Measurements from ENCODE around the gene MIDN. TPM values are rescaled to one million over a fixed set of nuclear protein-coding genes. Genes with fewer than 3 reads are reported as not detected.

The MIDN gene
- polyA plus RNA-seq, 1 donor from 2014 or later: 24.8 TPM

GRCh38 chr19:1223018-1223855, 25.1 kb upstream of the MIDN start:
- no peak overlapping the region for H2AFZ ChIP-seq (ENCODE audit: low read depth, low read length)
- no peak overlapping the region for H3K4me3 ChIP-seq (ENCODE audit: low read length)
- H4K20me1 ChIP-seq (ENCODE audit: insufficient read depth): no peaks in the 10 kb centered on the region
- no peaks in the 10 kb centered on the region for H3K9me3 ChIP-seq (ENCODE audit: low read length)
- no peak overlapping the region for H3K9ac ChIP-seq (ENCODE audit: low read length)
- H3F3A ChIP-seq (ENCODE audit: insufficient read depth, low read length, poor library complexity, severe bottlenecking): no peaks in the 10 kb centered on the region
- H3K79me2 ChIP-seq (replicated peaks; ENCODE audit: insufficient read depth, low read length): no peaks in the 10 kb centered on the region
- TF ChIP-seq POLR2AphosphoS5 (IDR thresholded peaks at IDR 0.05) (no peak), EP300 (conservative IDR thresholded peaks at IDR 0.05; ENCODE audit: poor library complexity, severe bottlenecking) (no peak), RAD21 (conservative IDR thresholded peaks at IDR 0.05) (no peak), SMC3 (conservative IDR thresholded peaks at IDR 0.05; ENCODE audit: poor library complexity) (no peak), CTCF (IDR thresholded peaks at IDR 0.05; ENCODE audit: poor library complexity, severe bottlenecking) (no peak), MXI1 (conservative IDR thresholded peaks at IDR 0.05; ENCODE audit: poor library complexity, severe bottlenecking) (no peak), EZH2 (IDR thresholded peaks at IDR 0.05; ENCODE audit: borderline replicate concordance, insufficient read depth, low read length, poor library complexity, severe bottlenecking) (no peak), TAF1 (IDR thresholded peaks at IDR 0.05; ENCODE audit: low read depth) (no peak)
- TF ChIP-seq, protein P1, sequence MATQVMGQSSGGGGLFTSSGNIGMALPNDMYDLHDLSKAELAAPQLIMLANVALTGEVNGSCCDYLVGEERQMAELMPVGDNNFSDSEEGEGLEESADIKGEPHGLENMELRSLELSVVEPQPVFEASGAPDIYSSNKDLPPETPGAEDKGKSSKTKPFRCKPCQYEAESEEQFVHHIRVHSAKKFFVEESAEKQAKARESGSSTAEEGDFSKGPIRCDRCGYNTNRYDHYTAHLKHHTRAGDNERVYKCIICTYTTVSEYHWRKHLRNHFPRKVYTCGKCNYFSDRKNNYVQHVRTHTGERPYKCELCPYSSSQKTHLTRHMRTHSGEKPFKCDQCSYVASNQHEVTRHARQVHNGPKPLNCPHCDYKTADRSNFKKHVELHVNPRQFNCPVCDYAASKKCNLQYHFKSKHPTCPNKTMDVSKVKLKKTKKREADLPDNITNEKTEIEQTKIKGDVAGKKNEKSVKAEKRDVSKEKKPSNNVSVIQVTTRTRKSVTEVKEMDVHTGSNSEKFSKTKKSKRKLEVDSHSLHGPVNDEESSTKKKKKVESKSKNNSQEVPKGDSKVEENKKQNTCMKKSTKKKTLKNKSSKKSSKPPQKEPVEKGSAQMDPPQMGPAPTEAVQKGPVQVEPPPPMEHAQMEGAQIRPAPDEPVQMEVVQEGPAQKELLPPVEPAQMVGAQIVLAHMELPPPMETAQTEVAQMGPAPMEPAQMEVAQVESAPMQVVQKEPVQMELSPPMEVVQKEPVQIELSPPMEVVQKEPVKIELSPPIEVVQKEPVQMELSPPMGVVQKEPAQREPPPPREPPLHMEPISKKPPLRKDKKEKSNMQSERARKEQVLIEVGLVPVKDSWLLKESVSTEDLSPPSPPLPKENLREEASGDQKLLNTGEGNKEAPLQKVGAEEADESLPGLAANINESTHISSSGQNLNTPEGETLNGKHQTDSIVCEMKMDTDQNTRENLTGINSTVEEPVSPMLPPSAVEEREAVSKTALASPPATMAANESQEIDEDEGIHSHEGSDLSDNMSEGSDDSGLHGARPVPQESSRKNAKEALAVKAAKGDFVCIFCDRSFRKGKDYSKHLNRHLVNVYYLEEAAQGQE (IDR thresholded peaks at IDR 0.05; ENCODE audit: borderline replicate concordance): no peak
- H3K4me2 ChIP-seq (ENCODE audit: low read length): no peak overlapping the region
- H3K27ac ChIP-seq (ENCODE audit: low read length): no peak overlapping the region
- H3K36me3 ChIP-seq (ENCODE audit: insufficient read depth, low read length): no peaks in the 10 kb centered on the region
- no peaks in the 10 kb centered on the region for H3K9me2 ChIP-seq (ENCODE audit: insufficient read depth, low read length)
- no peaks in the 10 kb centered on the region for H3K27me3 ChIP-seq (ENCODE audit: insufficient read depth, low read depth, low read length)

GRCh38 chr19:1224047-1224825, 24.1 kb upstream of the MIDN start:
- Histone ChIP-seq H3F3A (ENCODE audit: insufficient read depth, low read length, poor library complexity, severe bottlenecking) (no peaks in the 10 kb centered on the region), H3K27me3 (ENCODE audit: insufficient read depth, low read depth, low read length) (no peaks in the 10 kb centered on the region), H3K27ac (ENCODE audit: low read length) (no peak overlapping the region), H2AFZ (ENCODE audit: low read depth, low read length) (no peak overlapping the region), H3K9ac (ENCODE audit: low read length) (no peak overlapping the region), H3K79me2 (replicated peaks; ENCODE audit: insufficient read depth, low read length) (no peaks in the 10 kb centered on the region), H3K36me3 (ENCODE audit: insufficient read depth, low read length) (no peaks in the 10 kb centered on the region), H3K9me3 (ENCODE audit: low read length) (no peaks in the 10 kb centered on the region), H3K9me2 (ENCODE audit: insufficient read depth, low read length) (no peaks in the 10 kb centered on the region), H3K4me2 (ENCODE audit: low read length) (no peak overlapping the region), H4K20me1 (ENCODE audit: insufficient read depth) (no peaks in the 10 kb centered on the region), H3K4me3 (ENCODE audit: low read length) (no peak overlapping the region)
- TF ChIP-seq TAF1 (IDR thresholded peaks at IDR 0.05; ENCODE audit: low read depth): no peak
- TF ChIP-seq SMC3 (conservative IDR thresholded peaks at IDR 0.05; ENCODE audit: poor library complexity): no peak
- no peak for TF ChIP-seq CTCF (IDR thresholded peaks at IDR 0.05; ENCODE audit: poor library complexity, severe bottlenecking)
- TF ChIP-seq EP300 (conservative IDR thresholded peaks at IDR 0.05; ENCODE audit: poor library complexity, severe bottlenecking): no peak
- TF ChIP-seq RAD21 (conservative IDR thresholded peaks at IDR 0.05): no peak
- TF ChIP-seq EZH2 (IDR thresholded peaks at IDR 0.05; ENCODE audit: borderline replicate concordance, insufficient read depth, low read length, poor library complexity, severe bottlenecking): no peak
- TF ChIP-seq MXI1 (conservative IDR thresholded peaks at IDR 0.05; ENCODE audit: poor library complexity, severe bottlenecking): no peak
- TF ChIP-seq, protein P1 (IDR thresholded peaks at IDR 0.05; ENCODE audit: borderline replicate concordance): no peak
- no peak for TF ChIP-seq POLR2AphosphoS5 (IDR thresholded peaks at IDR 0.05)
